Measurements from ENCODE around the gene FRK. TPM values are rescaled to one million over a fixed set of nuclear protein-coding genes. Genes with fewer than 3 reads are reported as not detected.

Gene FRK
- total and polyA plus RNA-seq, 2 experiments from 2014 or later = 0.45 to 0.71 TPM

DNA sequence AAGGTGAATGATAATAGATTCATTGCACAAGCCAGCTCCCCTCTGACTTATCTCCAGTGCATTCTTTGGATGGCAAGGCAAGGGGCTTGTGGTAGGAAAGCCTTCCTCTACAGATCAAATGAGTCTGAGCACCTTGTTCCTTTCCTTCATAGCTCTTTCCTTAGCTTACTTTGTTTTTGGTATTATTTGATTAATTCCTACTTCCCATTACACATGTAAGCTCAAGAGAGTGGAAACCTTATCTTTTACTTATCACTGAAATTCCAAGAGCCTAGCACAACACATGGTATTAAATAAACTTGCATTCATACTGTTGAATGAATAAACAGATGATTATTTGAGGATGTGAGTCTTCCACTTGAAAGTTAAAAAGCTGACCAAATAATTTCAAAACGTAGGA, 41.7 kb downstream of the FRK start:
- no peaks in the 10 kb centered on the region for H3K9me3 ChIP-seq (ENCODE audit: low read depth)
- no peaks in the 10 kb centered on the region for H3K27me3 ChIP-seq
- TF ChIP-seq, protein P1, sequence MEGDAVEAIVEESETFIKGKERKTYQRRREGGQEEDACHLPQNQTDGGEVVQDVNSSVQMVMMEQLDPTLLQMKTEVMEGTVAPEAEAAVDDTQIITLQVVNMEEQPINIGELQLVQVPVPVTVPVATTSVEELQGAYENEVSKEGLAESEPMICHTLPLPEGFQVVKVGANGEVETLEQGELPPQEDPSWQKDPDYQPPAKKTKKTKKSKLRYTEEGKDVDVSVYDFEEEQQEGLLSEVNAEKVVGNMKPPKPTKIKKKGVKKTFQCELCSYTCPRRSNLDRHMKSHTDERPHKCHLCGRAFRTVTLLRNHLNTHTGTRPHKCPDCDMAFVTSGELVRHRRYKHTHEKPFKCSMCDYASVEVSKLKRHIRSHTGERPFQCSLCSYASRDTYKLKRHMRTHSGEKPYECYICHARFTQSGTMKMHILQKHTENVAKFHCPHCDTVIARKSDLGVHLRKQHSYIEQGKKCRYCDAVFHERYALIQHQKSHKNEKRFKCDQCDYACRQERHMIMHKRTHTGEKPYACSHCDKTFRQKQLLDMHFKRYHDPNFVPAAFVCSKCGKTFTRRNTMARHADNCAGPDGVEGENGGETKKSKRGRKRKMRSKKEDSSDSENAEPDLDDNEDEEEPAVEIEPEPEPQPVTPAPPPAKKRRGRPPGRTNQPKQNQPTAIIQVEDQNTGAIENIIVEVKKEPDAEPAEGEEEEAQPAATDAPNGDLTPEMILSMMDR (IDR thresholded peaks at IDR 0.05; ENCODE audit: low read depth, low read length) = no peak
- H3K27ac ChIP-seq = no peak overlapping the region
- no peaks in the 10 kb centered on the region for H3K36me3 ChIP-seq
- H3K4me3 ChIP-seq = no peak overlapping the region
- peak in 1 of 2 donors; percentile 34 for DNase-seq (ENCODE audit: low read depth in 1 of 2, low spot score in 1 of 2)
- H3K4me1 ChIP-seq (ENCODE audit: low read depth) = peaks cover 3% of the 10 kb centered on the region

DNA sequence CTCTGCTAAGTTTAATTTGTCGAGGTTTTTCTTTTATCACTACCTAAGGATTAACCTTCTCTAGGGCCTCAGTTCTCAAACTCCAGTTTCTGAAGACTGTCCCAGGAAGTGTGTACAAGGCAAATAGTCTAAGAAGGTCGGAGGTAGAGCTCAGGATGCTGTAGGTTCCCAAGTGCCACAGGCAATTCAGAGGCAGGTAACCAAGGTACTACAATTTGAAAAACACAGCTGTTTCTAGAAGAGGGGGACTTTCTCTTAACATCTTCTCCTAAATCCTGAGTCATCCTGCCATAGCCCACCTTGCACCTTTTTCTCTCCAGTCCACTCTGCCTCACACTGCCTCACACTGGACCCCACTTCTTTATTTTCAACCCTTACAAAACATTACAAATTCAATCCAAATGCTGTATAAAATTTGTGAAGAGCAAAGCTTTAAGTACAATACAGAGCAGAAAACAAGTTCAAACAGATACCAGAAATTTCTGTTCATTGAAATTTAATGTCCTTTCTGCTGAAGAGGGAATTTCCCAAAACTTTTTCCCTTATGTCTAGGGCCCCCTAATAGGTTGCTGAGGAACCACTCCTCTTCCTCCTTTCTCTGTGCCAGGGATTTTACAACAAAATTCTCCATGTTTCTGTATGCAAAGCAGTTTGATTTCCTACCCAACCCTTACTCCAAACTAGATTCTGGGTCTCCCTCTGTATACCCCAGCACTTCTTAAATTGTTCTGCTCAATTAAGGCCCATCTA, 43.0 kb downstream of the FRK start:
- Histone ChIP-seq H3K36me3 (no peaks in the 10 kb centered on the region), H3K9me3 (ENCODE audit: low read depth) (no peaks in the 10 kb centered on the region), H3K4me3 (no peak overlapping the region), H3K27ac (no peak overlapping the region), H3K4me1 (ENCODE audit: low read depth) (peaks cover 3% of the 10 kb centered on the region), H3K27me3 (no peaks in the 10 kb centered on the region)
- DNase-seq (ENCODE audit: low read depth in 1 of 2, low spot score in 1 of 2) = no peak
- TF ChIP-seq, protein P1 (IDR thresholded peaks at IDR 0.05; ENCODE audit: low read depth, low read length) = no peak

DNA sequence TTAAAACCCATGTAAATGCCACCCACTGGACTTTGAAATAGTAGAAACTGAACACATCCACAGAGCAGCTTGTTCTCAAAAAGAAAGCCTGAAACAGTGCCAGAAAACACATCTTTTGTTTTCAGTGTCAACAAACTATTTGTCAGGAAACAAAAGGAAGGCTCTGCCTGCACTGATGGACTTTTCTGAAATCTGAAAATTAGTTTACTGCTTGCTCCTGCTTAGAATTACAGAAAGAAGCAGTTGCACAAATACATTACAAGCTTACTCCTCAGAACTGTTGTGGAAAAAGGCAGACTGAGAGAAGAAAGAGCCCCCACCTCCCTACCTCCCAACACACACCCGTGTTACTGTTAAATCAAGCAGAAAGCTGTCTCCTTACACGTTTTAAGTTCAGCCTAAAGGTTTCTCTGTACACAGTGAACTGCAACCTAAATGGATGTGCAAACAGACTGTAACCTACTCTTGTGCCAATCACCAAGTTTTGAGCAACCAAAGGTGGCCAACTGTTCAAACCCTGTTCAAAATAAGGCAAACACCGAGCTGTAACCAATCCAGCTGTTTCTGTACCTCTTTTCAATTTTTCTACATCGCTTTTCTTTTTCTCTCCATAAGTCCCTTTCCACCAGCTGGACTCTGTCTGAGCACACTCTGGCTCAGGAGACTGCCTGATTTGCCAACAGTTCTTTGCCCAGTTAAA, 43.7 kb downstream of the FRK start:
- H3K4me3 ChIP-seq = no peak overlapping the region
- H3K27ac ChIP-seq = no peak overlapping the region
- TF ChIP-seq, protein P1 (IDR thresholded peaks at IDR 0.05; ENCODE audit: low read depth, low read length) = no peak
- peaks cover 3% of the 10 kb centered on the region for H3K4me1 ChIP-seq (ENCODE audit: low read depth)
- H3K27me3 ChIP-seq = no peaks in the 10 kb centered on the region
- H3K9me3 ChIP-seq (ENCODE audit: low read depth) = no peaks in the 10 kb centered on the region
- no peaks in the 10 kb centered on the region for H3K36me3 ChIP-seq
- peak in 1 of 2 donors; percentile 68 for DNase-seq (ENCODE audit: low read depth in 1 of 2, low spot score in 1 of 2)

DNA sequence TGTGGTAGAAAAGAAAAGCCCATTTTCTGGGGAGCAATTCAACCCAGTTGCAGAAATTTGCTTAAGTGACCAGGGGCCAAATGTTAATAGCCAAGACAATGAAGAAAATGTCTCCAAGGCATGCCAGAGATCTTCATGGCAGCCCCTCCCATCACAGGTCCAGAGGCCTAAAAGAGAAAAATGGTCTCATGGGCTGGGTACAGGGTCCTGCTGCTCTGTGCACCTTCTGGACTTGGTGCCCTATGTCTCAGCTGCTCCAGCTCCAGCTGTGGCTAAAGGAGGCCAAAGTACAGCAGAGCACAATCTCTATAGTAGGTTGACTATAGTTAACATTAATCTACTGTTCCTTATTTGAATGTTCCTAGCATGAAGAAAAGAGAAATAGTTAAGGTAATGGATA, 44.7 kb downstream of the FRK start:
- Histone ChIP-seq H3K27me3 (no peaks in the 10 kb centered on the region), H3K9me3 (ENCODE audit: low read depth) (no peaks in the 10 kb centered on the region), H3K4me3 (no peak overlapping the region), H3K4me1 (ENCODE audit: low read depth) (peaks cover 3% of the 10 kb centered on the region), H3K36me3 (no peaks in the 10 kb centered on the region), H3K27ac (no peak overlapping the region)
- no peak for DNase-seq (ENCODE audit: low read depth in 1 of 2, low spot score in 1 of 2)
- TF ChIP-seq, protein P1 (IDR thresholded peaks at IDR 0.05; ENCODE audit: low read depth, low read length) = no peak

DNA sequence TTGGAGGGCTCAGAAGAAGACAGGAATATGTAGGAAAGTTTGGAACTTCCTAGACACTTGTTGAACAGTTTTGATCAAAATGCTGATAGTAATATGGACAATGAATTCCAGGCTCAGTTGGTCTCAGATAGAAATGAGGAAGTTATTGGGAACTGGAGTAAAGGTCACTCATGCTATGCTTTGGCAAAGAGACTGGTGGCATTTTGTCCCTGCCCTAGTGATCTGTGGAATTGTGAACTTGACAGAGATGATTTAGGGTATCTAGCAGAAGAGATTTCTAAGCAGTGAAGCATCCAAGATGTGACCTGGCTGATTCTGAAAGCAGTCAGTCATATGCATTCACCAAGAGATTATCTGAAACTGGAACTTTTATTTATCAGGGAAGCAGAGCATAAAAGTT, 45.1 kb downstream of the FRK start:
- Histone ChIP-seq H3K4me3 (no peak overlapping the region), H3K27me3 (no peaks in the 10 kb centered on the region), H3K4me1 (ENCODE audit: low read depth) (peaks cover 3% of the 10 kb centered on the region), H3K27ac (no peak overlapping the region), H3K36me3 (no peaks in the 10 kb centered on the region), H3K9me3 (ENCODE audit: low read depth) (no peaks in the 10 kb centered on the region)
- DNase-seq (ENCODE audit: low read depth in 1 of 2, low spot score in 1 of 2) = no peak
- TF ChIP-seq, protein P1 (IDR thresholded peaks at IDR 0.05; ENCODE audit: low read depth, low read length) = no peak
